Esophagus mucosa (tissue), 1 donor: ENCODE measurements around the gene INTS7. TPM values are rescaled to one million over a fixed set of nuclear protein-coding genes. Genes with fewer than 3 reads are reported as not detected.
"Not testable (repeated sequence)": the region's sequence is repeated elsewhere in the genome, so short reads cannot be mapped to it uniquely, and the experiment has no call there.

Experiments used
- ATAC-seq: fragments of 200-7000 bp; cut with Tn5 transposase; one replicate; pipeline ENCODE4 v1.9.1; 2020
- total RNA-seq: library from RNA; stranded (reverse); gene quantifications from one replicate; pipeline ENCODE4 v1.2.4, GENCODE V29; 2023
- donor health status: DM: yes; HTN: yes; CAD: no.

INTS7 gene
- total RNA-seq, 1 donor from 2014 or later = 16.8 TPM

DNA sequence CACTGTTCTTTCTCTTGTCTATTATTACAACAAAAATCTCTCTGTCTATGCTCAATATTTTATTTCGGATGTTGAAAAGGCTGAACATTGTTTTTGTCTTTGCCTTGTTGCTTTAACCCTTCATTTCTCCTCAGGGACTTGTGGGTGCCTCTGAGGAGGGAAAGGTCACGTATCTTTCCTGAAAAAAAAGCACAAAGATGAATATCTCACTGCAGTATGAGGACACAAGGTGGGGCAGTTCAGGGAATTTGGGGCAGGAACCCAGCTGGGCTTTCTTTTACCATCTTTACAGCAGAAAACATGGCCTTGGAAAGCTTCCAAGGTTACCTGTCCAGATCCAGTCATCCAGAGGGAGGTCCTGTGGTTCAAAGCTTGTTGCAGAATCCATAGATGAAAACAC lies 105.7 kb downstream of the INTS7 start:
- ATAC-seq = no peak

DNA sequence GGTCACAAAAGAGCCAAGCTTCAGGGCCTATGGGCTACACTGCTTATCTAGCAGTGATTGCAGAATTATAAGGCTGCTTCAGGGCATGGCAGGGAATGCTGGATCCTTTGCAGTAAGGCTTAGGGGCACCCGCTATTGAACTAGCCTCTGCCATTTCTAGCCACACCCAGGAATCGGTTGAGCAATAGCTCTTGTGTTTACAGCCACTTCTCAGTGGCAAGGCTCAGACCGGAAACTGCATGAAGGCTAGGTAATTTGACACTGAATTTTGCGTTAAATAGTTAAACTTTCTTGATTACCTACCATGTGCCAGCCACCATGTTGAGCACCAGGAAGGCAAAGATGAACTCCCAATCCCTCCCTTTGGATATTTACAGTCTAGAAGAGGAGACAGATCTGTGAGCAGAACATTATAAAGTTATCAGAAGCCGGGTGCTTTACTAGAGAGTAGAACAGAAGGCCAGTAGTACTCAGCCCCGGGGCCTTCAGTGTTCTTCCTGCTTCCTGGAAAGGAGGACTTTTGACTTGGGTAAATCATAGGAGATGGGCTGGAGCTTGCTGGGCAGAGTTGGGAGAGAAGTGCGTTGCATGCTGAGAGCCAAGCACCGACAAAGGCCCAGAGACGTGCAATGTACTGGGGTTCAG lies 106.2 kb downstream of the INTS7 start:
- ATAC-seq = peak; percentile 66

GRCh38 chr1:211928290-211928801 lies 107.0 kb downstream of the INTS7 start:
- ATAC-seq = peak; percentile 69

DNA sequence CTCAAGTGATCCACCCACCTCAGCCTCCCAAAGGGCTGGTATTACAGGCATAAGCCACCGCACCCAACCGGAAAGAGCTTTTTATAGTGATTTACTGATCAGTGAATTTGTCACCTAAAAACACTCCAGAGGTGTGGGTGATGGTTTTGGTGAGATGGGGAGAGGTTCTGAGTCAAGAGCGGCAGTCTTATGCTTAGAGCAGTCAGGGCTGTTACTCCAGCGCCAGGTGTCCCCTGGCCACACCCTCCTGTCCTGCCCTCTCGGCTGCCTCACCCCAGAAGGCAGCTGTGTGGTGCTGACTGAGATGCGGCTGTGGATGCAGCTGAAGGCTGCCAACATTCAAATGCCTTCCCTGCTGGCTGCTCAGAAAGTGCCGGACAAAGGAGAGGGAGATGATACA lies 110.3 kb downstream of the INTS7 start:
- ATAC-seq = peak; percentile 96

DNA sequence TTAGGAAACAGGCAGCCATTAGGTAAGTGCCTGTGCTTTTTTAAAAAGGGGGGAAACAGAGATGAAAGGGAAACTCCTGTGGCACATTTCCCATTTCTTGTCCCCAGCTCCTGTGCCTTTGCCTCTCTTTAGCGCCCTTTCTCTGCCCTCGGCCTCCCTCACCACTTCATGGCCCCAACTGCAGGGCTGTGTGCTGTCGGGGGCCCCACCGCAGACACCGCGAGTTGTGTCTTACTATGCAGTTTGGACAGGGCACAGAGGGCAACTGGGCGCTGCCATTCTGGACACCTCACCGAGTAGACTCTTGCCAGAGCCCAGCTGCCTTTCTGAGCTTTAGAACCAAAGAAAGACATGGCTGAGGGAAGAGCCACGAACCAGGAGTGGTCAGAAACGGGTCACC lies 111.1 kb downstream of the INTS7 start:
- ATAC-seq = no peak

GRCh38 chr1:211923095-211923494 lies 112.3 kb downstream of the INTS7 start:
- ATAC-seq = no peak

DNA sequence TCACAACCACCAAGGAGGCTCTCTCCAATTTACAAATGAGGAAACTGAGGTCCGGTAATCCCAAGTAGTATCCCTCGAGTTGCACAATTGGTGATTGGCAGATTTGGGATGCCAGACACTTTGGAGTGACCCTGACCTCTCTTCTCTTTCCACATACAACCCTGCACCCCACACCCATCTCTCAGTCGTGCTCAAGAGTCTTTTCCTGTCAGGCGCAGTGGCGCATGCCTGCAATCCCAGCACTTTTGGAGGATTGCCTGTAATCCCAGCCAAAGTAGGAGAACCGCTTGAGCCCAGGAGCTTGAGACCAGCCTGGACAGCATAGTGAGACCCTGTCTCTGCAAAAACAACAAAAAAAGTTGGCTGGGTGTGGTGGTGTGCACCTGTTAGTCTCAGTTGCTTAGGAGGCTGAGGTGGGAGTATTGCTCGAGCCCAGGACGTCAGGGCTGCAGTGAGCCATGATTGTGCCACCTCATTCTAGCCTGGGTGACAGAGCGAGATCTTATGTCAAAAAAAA lies 113.7 kb downstream of the INTS7 start:
- no peak for ATAC-seq

DNA sequence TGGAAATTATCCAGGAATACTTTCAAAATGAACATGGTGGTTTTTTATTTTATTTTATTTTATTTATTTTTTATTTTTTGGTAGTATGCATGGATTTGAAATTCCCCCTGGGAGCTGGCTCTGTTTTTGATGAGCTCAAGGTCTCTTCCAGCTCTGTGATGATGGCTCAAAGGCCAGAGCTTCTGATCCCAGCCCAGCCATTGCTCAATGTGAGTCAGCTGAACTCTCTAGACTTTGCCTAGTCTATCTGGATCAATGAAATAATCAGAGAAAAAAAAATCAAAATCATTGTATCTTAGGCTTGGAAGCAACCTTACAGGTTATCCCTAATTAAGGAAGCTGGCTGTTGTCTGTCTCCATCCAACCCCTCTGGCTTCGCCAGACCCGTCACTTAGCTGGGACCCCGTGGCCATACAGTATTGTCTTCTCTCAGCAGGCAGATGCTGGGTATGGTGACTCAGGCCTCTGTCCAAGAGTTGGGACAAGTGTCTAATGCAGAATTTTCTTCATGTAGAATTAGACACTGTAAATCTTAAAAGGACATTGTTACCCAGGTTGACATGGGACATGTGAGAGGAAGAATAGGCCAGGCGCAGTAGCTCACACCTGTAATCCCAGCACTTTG lies 114.6 kb downstream of the INTS7 start:
- no peak for ATAC-seq

DNA sequence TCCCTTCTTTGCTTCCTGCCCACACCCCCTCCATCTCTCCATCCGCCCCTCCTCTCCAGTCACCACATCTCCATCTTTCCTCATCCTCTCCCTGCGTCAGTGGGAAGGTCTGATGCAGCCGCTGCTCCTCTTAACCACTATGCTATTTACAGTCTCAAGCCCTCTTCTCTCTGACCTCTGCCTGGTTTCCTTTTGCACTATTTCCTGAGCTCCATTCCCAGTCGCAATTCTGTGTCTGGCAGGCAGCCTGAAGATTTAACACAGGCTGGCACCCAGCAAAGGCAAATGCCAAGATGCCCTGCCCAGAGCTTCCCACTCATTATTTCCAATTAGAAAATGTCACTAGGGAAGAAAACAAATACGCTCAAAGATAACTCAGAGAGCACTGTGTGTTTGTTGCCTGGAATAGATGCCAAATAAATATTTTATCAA lies 115.2 kb downstream of the INTS7 start:
- no peak for ATAC-seq

DNA sequence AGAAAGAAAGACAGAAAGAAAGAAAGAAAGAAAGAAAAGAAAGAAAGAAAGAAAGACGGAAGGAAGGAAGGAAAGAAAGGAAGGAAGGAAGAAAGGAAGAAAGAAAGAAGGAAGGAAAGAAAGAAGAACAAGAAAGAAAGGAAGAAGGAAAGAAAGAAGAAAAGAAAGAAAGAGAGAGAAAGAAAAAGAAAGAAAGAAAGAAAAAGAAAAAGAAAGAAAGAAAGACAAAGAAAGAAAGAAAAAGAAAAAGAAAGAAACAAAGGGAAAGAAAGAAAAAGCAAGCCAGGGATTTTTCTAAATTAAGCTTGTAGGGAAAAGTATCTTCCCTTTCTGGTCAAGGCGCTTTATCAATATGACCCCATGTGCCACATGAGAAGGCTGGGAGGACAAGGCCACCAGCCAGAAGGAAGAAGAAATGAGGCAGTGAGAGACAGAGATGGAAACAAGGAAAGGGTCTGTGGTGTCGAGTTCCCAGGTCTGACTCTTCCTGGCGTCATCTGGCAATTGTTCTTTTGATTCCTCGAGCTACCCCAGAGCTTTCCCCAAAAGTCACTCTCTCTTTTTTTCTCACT lies 116.4 kb downstream of the INTS7 start:
- ATAC-seq = no peak

GRCh38 chr1:211916458-211916857 lies 118.9 kb downstream of the INTS7 start:
- ATAC-seq = not testable (repeated sequence)

DNA sequence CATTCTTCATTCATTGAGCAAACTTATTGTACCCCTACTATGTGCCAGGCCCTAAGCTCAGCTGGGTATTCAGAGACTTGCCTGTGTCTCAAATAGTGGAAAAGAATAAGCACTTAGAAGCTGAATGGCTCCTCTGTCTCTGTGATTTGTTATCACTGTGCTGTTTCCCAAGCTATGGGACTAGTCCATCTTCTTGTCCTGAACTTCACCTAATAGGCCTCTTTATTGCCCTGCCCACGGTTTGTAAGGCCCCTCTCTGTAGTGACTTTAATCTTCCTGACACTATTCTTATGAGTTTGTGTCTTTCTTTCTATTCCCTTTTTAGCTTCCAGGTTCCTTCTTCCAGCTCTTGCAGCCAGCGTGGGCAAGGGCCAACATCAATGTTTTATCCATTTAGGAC lies 119.4 kb downstream of the INTS7 start:
- ATAC-seq = no peak

DNA sequence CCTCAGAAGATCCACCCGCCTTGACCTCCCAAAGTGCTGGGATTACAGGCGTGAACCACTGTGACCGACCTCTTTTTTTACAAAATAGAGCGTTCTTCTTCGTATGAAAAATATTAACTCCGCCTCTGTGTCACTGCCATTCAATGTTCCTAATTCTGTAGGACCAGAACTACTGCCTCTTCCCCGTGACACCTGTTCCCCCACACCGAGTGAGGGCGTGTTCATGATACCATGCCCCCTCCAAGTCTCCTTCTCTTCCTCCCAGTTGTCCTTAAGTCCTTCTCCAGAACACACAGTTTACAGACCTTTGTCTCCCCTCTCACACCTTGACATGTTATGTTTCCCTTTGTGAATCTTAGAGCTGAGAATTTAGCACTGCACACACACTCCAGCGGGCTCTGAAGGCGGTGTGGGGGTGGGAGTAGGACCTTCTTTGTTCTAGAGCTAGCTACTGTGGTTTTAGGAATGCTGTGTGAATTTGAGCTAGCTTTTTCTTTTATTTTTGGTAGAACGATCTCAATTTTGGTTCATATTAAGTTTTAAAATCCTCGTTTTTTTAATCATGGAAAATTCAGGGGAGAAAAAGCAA lies 122.4 kb downstream of the INTS7 start:
- no peak for ATAC-seq

GRCh38 chr1:211912038-211912437 lies 123.3 kb downstream of the INTS7 start:
- ATAC-seq = no peak

- peak; percentile 24 for ATAC-seq
These were observed 124.4 kb downstream of the INTS7 start for GRCh38 chr1:211910913-211911485.

GRCh38 chr1:211910113-211910884 lies 125.1 kb downstream of the INTS7 start:
- peak; percentile 30 for ATAC-seq

- ATAC-seq = no peak
These were observed 126.0 kb downstream of the INTS7 start for GRCh38 chr1:211909395-211909794.

DNA sequence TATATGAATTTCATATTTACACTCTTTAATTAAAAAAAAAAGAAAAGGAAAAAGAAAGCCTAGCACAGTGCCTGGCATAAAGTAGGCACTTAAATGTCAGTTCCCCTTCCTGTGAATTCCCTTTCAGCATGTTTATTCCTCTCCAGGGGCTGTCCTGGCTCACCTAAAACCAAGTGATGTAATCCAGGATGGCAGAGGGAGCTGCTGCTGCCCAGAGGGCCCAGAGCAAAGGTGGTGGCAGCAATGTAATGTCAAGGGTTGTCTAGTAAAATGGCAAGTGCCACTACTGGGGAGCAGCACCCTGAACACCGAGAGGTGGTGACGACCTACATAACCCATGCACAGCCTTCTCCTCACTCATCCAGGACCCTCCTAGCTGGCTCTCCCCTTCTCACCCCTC lies 126.4 kb downstream of the INTS7 start:
- ATAC-seq = no peak

- no peak for ATAC-seq
These were observed 126.9 kb downstream of the INTS7 start for GRCh38 chr1:211908453-211908852.

DNA sequence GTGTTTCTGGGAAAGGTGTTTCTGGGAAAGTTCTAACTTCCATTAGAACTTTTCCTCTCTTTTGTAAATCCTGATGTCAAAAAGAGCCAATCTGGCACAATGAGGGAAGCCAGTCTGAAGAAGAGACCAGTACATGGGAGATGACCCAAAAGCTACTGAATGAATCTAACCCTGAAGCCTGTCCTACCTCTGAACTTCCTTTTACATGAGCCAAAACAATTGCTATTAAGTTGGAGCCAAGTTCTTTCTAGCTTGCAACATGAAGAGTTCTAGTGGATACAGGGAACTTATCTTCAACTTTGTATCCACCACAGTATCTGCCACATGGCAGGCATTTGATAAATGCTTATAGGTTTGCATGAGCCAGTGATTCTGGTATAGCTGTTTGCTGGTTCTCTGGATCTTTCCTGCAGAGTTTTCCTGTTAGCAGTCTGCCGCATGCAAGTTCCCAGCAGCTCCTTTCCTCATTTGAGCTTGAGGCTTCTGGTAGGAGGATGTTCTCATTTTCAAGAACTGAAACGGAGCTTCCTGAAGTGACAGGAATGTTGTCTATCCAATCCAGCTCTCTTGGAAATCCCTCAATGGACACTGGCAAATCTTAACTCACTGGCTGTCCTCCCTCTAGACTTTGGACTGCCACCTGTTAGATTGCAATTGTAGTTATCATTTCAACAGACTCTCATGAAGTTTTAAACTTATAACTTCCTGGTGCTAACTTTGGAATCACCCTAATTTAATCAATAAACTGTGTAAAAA lies 131.7 kb downstream of the INTS7 start:
- no peak for ATAC-seq

GRCh38 chr1:211902624-211903291 lies 132.6 kb downstream of the INTS7 start:
- ATAC-seq = no peak
